Sigmoid colon (tissue), 7 donors: ENCODE measurements around the gene IGSF6. TPM values are rescaled to one million over a fixed set of nuclear protein-coding genes. Genes with fewer than 3 reads are reported as not detected.

Experiments
- DNase-seq: peaks from one replicate; pipeline ENCODE4 v3.0.0-alpha.2; 2019
- H3K27ac ChIP-seq, 4 donors: fragments of 200-600 bp; sonication (generic); one replicate each; pipeline ENCODE4 v1.5.1; 2016 to 2019; ENCODE audit warnings: mild to moderate bottlenecking in 1 of 4
- H3K27me3 ChIP-seq, 3 donors: fragments of 200-600 bp; sonication (generic); one replicate each; pipeline ENCODE4 v1.5.1; 2019; ENCODE audit warnings: mild to moderate bottlenecking in 1 of 3
- H3K36me3 ChIP-seq, 4 donors: fragments of 200-600 bp; sonication (generic); one replicate each; pipeline ENCODE4 v1.5.1; 2016 to 2019
- H3K4me1 ChIP-seq, 4 donors: fragments of 200-600 bp; sonication (generic); one replicate each; pipeline ENCODE4 v1.5.1; 2017 to 2019
- H3K4me3 ChIP-seq, 4 donors: fragments of 200-600 bp; sonication (generic); one replicate each; pipeline ENCODE4 v1.5.1; 2017 to 2019; ENCODE audit warnings: mild to moderate bottlenecking in 2 of 4, moderate library complexity in 1 of 4
- H3K9me3 ChIP-seq, 4 donors: fragments of 200-600 bp in 3 of 4; sonication (generic) in 3 of 4; one replicate each; pipeline versions ENCODE4 v1.5.1 to v1.6.1; 2013 to 2019
- CTCF ChIP-seq, 4 experiments: fragments of 450-650 bp in 3 of 4; fragments of 200-600 bp in 1 of 4; IDR thresholded peaks; one replicate each; pipeline ENCODE4 v1.5.1; 2016 to 2019; ENCODE audit warnings: antibody characterized with exemption in 4 of 4, mild to moderate bottlenecking in 3 of 4, moderate library complexity in 2 of 4
- EP300 ChIP-seq, 4 donors: sonication (generic); formaldehyde crosslinking; IDR thresholded peaks; one replicate each; pipeline ENCODE4 v1.6.1; 2017; ENCODE audit warnings: antibody characterized with exemption in 4 of 4
- POLR2A ChIP-seq, 2 donors: fragments of 450-650 bp; IDR thresholded peaks; one replicate each; pipeline ENCODE4 v1.6.1; 2016; ENCODE audit warnings: antibody characterized with exemption in 2 of 2, mild to moderate bottlenecking in 2 of 2, moderate library complexity in 2 of 2
- POLR2AphosphoS5 ChIP-seq, 4 donors: sonication (generic); formaldehyde crosslinking; IDR thresholded peaks; one replicate each; pipeline ENCODE4 v1.6.1; 2017; ENCODE audit warnings: antibody characterized with exemption in 4 of 4
- WGBS, 2 donors: extraction: QIAGEN DNeasy Blood & Tissue Kit; methylation state at CpG; one replicate each; pipeline ENCODE4 v1.1.7; 2013; 5-methylcytosine and 5-hydroxymethylcytosine counted together
- intact Hi-C: fragments of 100-400 bp; cut with DNase I; formaldehyde crosslinking; loops from one replicate; pipeline ENCODE4 v1.15.1; 2023
- polyA plus RNA-seq, 3 donors: library from polyadenylated mRNA; stranded (reverse); fragments of 200-250 nt; gene quantifications; one replicate each; pipeline ENCODE4 v1.2.3, GENCODE V29; 2013
- total RNA-seq, 4 donors: library from RNA; depleted of rRNA; stranded (reverse); fragments of >200 nt; gene quantifications; one replicate each; pipeline ENCODE4 v1.1.0, GENCODE V29; 2016
- donor health status: healthy with polysubstance abuse.
- donor health status: Bipolar disorder and iron deficiency.
- donor health status: healthy.

IGSF6 gene
- total and polyA plus RNA-seq, 7 donors = 0.83 to 14.1 (median 3.0) TPM

- Histone ChIP-seq H3K27me3 (no peaks in the 10 kb centered on the region), H3K9me3 (no peaks in the 10 kb centered on the region), H3K36me3 (no peaks in the 10 kb centered on the region), H3K4me3 (peak within 1 kb of the TSS; percentile 72 to 94 (median 86)), H3K4me1 (peaks cover 0 to 37% (median 22%) of the 10 kb centered on the region in 4 donors), H3K27ac (peak within 1 kb of the TSS; percentile 93 to 97 (median 96))
- intact Hi-C loops = loop anchor here (5.0 kb wide), 2 partner anchors 43 to 353 kb away; partner anchors contain the start of gene UQCRC2
- peak; percentile 97 for DNase-seq
- 1% methylated on average over 100 of the region's 100 CpGs for WGBS, 2 donors
- TF ChIP-seq CTCF (IDR thresholded peaks at IDR 0.05) (no peak), POLR2A (IDR thresholded peaks at IDR 0.05) (peak; percentile 63 to 74), EP300 (IDR thresholded peaks at IDR 0.05) (no peak), POLR2AphosphoS5 (IDR thresholded peaks at IDR 0.05) (peak; percentile 71 to 91 (median 88))
These were observed 53.0 kb downstream of the IGSF6 start, which contains the start of gene METTL9 for GRCh38 chr16:21599122-21600030. METTL9 (plus strand) TSS chr16:21599577; CDS start chr16:21599734, 157 bp downstream.

- peak overlapping the region; percentile 72 to 94 (median 86) for H3K4me3 ChIP-seq
- H3K27ac ChIP-seq = peak overlapping the region; percentile 93 to 97 (median 96)
- no peaks in the 10 kb centered on the region for H3K36me3 ChIP-seq
- H3K27me3 ChIP-seq = no peaks in the 10 kb centered on the region
- H3K4me1 ChIP-seq = peaks cover 0 to 32% (median 19%) of the 10 kb centered on the region in 4 donors
- intact Hi-C loops = loop anchor here (5.0 kb wide), 1 partner anchor 44 kb away; no protein-coding TSS in a partner anchor
- no peaks in the 10 kb centered on the region for H3K9me3 ChIP-seq
- no peak for DNase-seq
- 1% methylated on average over 13 of the region's 13 CpGs for WGBS, 2 donors
- no peak for TF ChIP-seq EP300 (IDR thresholded peaks at IDR 0.05)
- no peak for TF ChIP-seq POLR2A (IDR thresholded peaks at IDR 0.05)
- no peak for TF ChIP-seq POLR2AphosphoS5 (IDR thresholded peaks at IDR 0.05)
- TF ChIP-seq CTCF (IDR thresholded peaks at IDR 0.05) = no peak
These were observed 53.7 kb downstream of the IGSF6 start for GRCh38 chr16:21598701-21599121.

GRCh38 chr16:21598206-21598605, 54.2 kb downstream of the IGSF6 start:
- Histone ChIP-seq H3K4me3 (peak overlapping the region in 1 of 4 donors; percentile 92), H3K4me1 (peaks cover 0 to 32% (median 18%) of the 10 kb centered on the region in 4 donors), H3K27ac (peak overlapping the region; percentile 93 to 97 (median 96)), H3K27me3 (no peaks in the 10 kb centered on the region), H3K9me3 (no peaks in the 10 kb centered on the region), H3K36me3 (no peaks in the 10 kb centered on the region)
- no peak for TF ChIP-seq EP300 (IDR thresholded peaks at IDR 0.05)
- no peak for TF ChIP-seq POLR2AphosphoS5 (IDR thresholded peaks at IDR 0.05)
- TF ChIP-seq POLR2A (IDR thresholded peaks at IDR 0.05) = no peak
- no peak for TF ChIP-seq CTCF (IDR thresholded peaks at IDR 0.05)
- WGBS, 2 donors = 89 to 92% methylated on average over 12 of the region's 12 CpGs
- intact Hi-C loops = loop anchor here (5.0 kb wide), 1 partner anchor 44 kb away; no protein-coding TSS in a partner anchor
- DNase-seq = no peak

- TF ChIP-seq POLR2AphosphoS5 (IDR thresholded peaks at IDR 0.05) = no peak
- no peak for TF ChIP-seq POLR2A (IDR thresholded peaks at IDR 0.05)
- no peak for TF ChIP-seq EP300 (IDR thresholded peaks at IDR 0.05)
- TF ChIP-seq CTCF (IDR thresholded peaks at IDR 0.05) = no peak
- no peaks in the 10 kb centered on the region for H3K27me3 ChIP-seq
- no peak for DNase-seq
- H3K27ac ChIP-seq = no peak overlapping the region
- H3K36me3 ChIP-seq = no peaks in the 10 kb centered on the region
- no peak overlapping the region for H3K4me3 ChIP-seq
- intact Hi-C loops = loop anchor here (5.0 kb wide), 1 partner anchor 45 kb away; no protein-coding TSS in a partner anchor
- WGBS, 2 donors = 74 to 87% methylated on average over 2 of the region's 2 CpGs
- H3K9me3 ChIP-seq = no peaks in the 10 kb centered on the region
- H3K4me1 ChIP-seq = peaks cover 0 to 30% (median 18%) of the 10 kb centered on the region in 4 donors
These were observed 54.8 kb downstream of the IGSF6 start for GRCh38 chr16:21597561-21598030.
